HG02571 (cell line): ENCODE measurements around the gene COL24A1.
"Not testable (repeated sequence)": the region's sequence is repeated elsewhere in the genome, so short reads cannot be mapped to it uniquely, and the experiment has no call there.

Experiments
- ATAC-seq: cut with Tn5 transposase; IDR thresholded peaks from one replicate; pipeline ENCODE4 v1.9.1; 2021; ENCODE audit warnings: mild to moderate bottlenecking, moderate library complexity; ENCODE audit not compliant: unreplicated experiment

The COL24A1 gene

DNA sequence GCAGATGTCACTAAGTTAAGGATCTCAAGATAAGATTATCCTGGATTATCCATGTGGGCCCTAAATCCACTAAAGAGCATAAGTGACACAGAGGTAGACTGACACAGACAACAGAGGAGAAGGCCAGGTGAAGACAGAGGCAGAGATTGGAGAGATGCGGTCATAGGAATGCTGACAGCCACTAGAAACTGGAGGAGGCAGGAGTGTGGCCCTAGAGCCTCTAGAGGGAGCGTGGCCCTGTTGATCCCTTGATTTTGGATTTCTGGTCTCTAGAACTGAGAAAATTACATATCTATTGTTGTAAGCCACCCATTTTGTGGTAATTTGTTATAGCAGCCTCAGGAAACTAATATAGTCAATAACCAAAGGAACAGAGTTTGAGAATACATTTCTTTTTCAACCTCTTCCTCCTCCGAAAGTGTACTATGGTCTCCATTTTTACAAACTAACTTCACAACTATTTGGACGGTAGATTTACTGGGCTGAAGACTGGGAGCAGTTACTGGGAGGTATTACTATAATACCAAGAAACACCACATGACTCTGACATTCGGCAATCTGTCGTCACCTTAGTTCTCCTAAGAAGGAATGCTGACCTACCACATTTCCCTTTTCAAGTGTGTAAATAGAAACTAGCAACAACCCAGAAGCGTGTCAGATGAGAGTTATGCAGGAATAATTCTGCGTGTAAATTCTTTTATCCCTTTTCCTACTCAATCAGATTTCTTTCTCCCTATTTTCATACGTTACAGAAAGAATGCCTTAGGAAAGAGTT is 332.3 kb downstream of the COL24A1 start:
- no peak for ATAC-seq

DNA sequence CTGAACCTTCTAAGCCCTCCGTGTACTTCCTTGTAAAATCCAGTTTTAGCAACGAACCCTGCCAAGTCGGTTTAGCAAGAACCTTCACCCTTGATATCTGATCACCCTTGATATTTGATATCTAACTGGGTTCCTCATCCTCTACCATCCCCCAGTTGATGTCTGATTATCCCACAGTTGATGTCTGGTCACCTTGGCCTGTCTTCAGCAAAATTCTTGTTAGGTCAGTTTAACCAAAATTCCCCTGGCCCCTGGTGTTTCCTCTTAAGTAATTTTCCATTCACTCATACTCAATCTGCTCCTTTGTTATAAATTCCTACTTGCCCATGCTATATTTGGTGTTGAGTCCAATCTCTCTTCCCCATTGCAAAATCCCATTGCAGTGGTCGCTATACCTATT is 333.9 kb downstream of the COL24A1 start:
- no peak for ATAC-seq

DNA sequence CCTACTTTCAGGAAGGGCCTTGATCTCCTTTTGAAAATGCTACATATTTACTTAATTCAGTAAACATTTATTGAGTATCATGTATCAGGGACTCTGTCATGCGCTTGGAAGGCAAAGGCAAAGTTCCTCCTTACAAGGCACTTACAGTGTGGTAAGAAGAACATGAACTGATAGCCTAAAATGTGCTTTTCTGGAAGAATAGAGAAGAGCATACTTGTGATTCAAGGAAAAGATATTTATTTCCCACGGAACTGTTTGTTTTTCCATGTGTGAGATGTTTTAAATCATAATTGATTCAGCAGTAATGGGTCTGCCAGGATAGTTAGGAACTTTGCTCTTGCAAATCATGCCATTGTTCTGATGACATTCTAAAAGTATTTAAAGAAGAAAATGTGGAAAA is 338.2 kb downstream of the COL24A1 start:
- no peak for ATAC-seq

DNA sequence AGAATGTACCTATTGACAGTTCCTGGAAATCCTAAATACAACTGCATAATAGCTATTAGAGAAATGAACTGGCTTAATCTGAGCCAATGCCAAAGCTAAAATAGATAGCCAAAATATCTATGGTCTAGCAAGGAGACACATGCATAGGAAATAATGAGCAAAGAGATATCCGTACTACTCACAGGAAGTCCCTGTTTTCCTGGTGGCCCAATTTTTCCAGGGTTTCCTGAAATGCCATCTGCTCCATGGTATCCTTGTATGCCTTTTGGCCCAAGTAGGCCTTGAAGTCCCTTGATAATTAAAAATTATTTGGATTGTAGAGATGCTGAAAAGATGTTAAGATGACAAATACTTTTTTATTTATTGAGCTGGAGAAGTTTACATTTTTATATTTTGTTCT is 340.0 kb downstream of the COL24A1 start:
- no peak for ATAC-seq

DNA sequence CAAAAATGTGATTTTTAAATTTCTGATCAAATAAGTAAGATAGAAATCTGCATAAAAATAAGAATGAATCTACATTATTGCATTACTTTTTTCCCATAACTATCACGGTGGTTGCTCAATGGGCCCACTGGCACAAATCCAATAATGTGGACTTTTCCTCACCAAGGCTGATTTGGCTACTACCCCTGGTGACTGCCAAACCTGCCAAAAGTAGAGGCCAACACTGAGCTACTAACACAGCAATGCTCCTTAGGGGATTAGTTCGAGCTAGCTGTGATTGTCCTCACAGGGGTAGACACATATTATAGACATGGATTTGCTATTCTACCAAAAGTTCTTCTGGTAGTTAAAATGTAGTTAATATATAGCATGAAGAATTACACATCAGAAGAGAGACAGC is 340.7 kb downstream of the COL24A1 start:
- no peak for ATAC-seq

DNA sequence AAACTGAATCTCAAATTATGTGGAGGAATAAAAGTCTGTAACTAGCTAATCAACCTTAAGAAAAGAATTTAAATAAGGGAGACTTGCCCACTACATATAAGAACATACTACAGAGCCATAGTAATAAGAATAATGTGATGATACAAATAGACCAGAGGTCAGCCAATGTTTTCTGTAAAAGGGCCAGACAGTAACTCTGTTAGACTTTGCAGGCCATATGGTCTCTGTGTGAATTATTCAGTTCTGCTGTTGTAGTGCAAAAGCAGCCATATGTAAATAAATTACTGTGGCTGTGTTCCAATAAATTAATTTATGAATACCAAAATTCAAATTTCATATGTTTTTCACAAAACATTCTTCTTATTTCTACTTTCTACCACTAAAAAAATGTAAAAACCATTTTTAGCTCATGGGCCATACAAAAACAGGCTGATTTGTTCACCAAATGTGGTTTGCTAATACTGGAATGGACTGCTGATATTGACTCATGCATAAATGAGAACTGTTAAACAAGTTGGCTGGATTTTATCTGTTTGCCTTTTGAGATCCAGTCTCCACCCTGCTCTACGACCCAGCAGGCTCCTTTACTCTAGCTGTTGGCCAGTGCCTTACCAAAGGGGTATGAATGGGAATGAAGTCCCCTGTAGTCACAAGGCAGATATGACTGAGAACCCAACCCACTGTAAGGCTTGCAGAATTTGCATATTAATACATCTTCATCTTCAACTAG is 350.2 kb downstream of the COL24A1 start:
- no peak for ATAC-seq

DNA sequence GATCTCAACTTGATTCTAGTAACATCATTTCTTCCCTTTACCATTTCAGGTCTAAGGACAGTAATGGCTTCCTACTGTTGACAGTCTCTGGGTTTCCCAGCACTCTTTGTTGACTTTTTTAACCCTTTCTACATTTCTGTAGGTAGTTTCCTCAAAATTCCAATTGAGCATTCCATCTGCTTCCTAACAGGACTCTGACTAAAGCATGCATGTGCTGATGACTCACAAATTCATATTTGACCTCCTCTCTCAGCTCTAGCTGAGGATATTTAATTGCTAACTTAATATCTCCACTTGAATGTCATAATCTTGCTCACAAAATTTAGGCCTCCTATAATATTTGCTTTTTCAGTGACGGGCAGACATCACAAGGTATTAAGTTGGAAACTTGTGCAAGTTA is 355.1 kb downstream of the COL24A1 start:
- ATAC-seq: no peak

DNA sequence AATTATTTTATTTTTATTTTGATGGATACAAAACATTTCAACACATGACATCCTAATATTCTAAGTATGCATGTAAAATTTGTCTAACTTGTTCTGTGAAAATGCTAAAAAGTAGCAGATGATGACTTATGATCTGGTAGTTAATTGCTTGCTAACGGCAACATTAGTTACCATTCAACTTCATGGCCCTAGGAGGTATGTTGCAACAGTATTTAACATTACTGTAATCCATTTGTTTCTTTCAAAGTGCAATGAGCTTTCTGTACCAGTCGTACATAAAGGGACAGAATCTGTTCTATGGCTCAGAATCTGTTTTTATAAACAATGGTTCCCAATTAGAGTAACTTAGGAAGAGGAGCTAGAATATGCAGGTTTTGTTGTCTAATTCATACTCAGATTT is 356.8 kb downstream of the COL24A1 start:
- no peak for ATAC-seq

DNA sequence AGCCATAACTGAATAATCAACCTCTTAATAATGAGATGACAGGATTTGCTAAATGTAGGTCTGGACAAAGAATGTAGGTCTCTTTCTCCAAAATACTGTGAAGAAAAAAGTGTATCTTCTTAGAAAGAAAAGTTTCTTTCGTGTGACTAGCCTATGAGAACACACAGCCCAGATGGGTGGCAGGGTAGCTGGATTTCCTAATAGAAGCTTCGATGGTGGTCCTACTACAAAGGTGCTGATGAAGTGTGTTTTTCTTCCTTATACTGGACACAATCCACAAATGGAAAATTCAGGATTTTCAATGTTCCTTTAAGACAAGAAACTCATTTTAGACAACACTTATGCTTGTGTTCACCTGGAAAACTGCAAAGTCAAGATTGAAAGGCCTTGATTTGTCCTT is 358.2 kb downstream of the COL24A1 start:
- ATAC-seq: no peak

DNA sequence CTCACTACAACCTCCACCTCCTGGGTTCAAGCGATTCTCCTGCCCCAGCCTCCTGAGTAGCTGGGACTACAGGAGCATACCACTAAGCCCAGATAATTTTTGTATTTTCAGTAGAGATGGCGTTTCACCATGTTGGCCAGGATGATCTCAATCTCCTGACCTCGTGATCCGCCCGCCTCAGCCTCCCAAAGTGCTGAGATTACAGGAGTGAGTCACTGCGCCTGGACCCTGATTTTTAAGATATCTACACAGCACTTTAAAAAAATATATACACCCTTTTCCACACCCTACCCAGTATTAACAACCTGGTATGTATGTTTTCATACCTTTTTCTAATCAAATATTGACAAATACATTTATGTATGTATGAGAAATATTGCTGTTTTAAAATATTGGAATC is 379.6 kb downstream of the COL24A1 start:
- not testable (repeated sequence) for ATAC-seq

DNA sequence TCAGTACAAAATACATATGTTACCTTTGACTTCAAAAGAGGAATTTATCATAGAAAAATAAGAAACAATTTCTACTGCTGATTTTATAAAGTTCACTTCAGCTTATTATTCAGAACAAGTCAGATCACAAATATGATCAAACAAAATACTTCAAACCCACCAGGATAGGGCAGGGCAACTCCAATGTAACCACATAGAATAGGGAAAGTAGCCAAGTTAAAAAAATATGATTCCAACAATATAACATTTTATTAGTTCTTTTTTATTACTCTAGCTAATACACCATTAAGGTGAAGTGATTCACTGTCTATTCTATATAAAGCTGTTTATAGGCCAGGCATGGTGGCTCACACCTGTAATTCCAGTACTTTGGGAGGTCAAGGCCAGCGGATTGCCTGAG is 393.8 kb downstream of the COL24A1 start:
- ATAC-seq: no peak

DNA sequence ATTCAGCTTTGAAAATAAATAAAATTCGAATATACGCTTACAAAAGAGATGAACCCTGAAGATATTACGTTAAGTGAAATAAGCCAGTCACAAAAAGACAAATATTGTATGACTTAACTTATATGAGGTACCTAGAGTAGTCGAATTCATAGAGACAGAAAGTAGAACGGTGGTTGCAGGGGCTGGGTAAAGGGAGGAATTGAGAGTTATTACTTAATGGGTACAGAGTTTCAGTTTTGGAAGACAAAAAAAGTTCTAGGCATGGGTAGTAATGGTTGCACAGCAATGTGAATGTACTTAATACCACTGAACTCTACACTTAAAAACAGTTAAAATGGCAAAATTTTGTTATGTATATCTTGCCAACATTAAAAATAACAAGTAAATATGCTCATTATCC is 399.7 kb downstream of the COL24A1 start:
- ATAC-seq: peak; percentile 59

DNA sequence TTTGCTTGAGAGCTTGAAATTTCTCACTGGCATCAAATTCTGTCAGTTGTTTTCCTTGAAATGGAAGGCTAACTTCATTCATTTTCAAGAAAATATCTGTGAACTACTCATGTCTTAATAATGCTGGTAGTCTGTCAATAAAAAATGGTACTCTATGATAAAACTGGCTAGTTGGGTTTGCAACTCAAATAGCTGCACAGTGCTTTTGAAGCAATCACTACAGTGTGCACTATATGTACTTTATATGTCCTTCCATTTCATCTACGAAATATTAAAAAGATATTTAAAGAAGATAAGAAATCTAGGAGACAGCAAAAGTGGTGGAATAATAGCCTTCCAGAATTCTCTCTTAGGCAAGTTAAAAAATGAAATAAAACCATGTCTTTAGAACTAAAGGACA is 408.5 kb downstream of the COL24A1 start:
- ATAC-seq: no peak

DNA sequence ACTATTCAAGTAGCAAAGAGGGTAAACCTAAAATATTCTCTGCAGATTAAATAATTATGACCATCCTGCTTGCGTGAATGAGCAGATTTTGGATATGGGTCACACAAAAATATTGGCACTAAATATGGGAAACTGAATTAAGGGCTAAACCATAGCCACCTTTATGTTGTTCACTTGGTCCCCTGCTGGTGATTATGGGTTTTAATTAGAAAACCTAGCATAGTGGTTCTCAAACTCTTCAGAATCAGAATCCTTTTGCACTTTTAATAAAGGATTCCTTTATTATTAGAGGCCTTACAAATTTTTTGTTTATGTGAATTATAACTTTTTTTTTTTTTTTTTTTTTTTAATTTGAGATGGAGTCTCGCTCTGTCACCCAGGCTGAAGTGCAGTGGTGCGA is 409.8 kb downstream of the COL24A1 start:
- ATAC-seq: no peak

DNA sequence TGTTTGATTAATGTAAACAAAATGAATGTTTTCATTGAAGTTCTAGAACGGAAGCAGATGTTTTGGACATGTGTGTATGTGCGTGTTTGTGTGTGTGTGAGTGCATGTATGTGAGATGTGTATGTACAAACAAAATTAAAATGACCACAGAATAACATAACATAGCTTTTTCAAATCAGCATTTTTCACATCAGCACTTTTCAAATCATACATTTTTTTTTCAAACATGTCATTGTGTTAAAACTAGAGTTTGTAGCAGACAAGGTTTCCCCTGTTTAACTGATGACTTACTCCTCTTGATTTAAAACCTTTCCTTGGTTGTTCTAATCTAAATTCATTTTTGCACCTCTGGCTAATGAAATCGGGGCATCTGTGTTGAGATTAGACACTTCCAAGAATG is 412.8 kb downstream of the COL24A1 start:
- no peak for ATAC-seq

DNA sequence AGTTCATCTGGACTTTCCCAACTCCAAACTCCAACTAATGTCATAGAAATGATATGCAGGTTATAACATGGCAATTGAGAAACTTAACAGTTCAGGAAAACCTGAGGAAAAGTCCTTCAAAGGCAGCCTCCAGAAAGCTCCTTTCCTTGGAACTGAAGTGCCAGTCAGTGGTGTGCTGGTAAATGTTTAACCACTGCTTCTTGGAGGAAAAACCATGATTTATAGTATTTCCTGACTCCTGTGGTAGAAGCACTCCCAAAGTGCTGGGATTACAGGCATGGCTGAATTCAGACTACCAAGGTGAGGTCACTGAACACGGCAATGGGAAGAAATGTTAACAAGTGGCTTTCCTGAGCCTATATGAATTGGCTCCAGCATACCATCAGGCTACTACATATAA is 421.6 kb downstream of the COL24A1 start:
- ATAC-seq: no peak

DNA sequence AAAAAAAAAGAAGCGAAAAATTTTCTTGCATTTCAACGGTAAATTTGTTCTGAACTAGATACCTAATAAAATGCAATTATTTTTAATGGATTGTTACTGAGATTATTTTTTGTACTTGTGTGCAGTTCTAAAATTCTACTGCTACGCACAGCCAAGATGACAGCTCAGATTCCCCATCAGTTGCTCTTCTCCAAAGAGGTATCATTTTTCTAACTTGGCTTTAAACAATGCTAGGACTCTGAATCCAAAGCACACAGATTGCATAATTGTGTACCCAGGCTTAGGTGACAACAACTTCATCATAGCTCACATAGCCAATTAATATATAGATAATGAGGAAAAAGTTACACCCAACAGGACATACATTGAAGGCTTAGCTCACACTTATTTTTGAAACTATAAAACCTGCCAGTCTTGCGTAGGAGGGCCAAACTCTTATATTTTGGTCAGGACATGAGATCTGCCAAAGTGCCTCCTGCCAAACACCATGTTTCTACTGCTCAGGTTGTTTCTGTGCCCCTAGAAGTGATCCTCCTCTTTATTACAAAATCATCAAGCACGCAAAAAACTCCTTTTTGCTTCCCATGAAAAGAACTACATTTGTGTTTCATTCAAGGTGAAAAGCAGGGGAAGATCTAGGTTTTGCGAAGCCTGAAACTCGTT is 437.8 kb downstream of the COL24A1 start:
- ATAC-seq: no peak

DNA sequence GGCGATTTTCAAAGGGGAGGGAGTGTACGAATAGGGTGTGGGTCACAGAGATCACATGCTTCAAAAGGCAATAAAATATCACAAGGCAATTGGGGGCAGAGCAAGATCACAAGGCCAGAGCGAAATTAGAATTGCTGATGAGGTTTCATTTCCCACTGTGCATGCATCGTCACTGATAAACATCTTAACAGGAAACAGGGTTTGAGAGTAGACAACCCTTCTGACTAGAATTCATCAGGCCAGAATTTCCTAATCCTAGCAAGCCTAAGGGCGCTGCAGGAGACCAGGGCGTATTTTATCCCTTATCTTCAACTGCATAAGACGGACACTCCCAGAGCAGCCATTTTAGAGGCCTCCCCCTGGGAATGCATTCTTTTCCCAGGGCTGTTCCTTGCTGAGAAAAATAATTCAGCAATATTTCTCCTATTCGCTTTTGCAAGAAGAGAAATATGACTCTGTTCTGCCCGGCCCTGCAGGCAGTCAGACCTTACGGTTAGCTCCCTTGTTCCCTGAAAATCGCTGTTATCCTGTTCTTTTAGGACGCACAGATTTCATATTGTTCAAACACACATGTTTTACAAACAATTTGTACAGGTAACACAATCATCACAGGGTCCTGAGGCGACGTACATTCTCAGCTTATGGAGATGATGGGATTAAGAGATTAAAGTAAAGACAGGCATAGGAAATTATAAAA is 442.0 kb downstream of the COL24A1 start:
- ATAC-seq: not testable (repeated sequence)

DNA sequence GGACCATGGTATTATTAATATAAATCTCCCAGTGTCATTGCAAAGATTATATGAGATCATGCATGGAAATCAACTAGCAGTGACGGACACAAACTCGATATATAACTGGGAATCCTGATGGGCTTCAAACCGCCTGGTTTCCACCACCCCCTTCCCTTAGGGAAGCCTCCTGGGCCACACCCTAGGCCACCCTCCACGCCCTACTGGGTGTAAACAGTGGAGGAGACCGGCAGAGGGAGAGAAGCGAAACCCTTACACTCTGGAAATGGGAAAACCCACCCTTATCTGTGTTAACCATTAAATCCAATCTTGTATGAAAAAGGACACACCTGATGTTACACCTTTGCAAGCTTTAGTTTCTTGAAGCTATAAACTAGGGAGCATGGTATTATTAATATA is 447.7 kb downstream of the COL24A1 start:
- no peak for ATAC-seq

DNA sequence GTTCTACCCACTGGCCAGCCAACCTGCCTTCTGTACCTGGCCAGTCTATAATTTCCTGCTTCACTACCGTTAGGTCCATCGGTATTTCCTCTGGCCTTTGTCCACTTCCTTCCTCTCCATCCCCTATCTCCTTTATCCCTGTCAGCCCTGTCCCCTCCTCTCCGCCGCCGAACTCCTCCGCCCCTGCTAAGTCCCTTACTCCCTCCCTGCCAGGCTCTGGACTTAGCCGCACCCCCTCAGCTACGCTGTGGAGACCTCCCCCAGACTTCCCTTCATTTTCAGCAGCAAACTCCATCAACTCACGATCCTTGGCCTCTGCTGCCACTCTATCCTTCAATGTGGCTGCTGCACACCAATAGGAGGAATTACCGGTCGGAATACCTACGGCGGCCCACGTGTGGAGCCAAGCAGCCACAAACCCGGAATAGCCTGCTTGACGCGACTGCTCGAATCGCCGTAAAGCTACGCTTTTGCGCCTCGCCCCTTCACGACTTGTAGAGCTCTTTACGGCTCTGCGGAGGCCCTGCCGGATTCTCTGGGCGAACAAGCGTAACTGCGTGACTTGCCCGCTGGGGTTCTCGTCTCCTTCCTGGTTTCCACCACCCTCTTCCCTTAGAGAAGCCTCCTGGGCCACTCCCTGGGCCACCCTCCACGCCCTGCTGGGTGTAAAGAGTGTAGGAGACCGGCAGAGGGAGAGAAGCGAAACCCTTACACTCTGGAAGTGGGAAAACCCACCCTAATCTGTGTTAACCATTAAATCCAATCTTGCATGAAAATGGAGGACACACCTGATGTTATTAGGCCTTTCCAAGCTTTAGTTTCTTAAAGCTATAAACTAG is 448.4 kb downstream of the COL24A1 start, which contains the start of gene ZNHIT6:
Gene ZNHIT6 (minus strand): TSS at position 444 of the 839 bp plus-strand sequence. CDS start 149 bp downstream, at position 295.
- peak; percentile 84 for ATAC-seq
